GM12891 (cell line): Measurements from ENCODE around the gene EXOC6.

Experiments
- DNase-seq: peaks from one replicate; pipeline ENCODE4 v3.0.0; 2011; ENCODE audit warnings: low spot score; ENCODE audit not compliant: insufficient read length
- FAIRE-seq: peaks from 2 replicates; lab custom pipeline; 2011; peaks lifted over from hg19 to GRCh38; lab: Jason Lieb, UNC
- PAX5 ChIP-seq: IDR thresholded peaks from 2 replicates; pipeline ENCODE4 v1.6.1; 2011; ENCODE audit warnings: low read length, moderate library complexity, mild to moderate bottlenecking; ENCODE audit not compliant: insufficient read depth, severe bottlenecking
- POLR2A ChIP-seq: IDR thresholded peaks from 2 replicates; pipeline ENCODE4 v1.6.1; 2011; ENCODE audit warnings: low read depth, low read length, control low read depth
- POLR2AphosphoS5 ChIP-seq: IDR thresholded peaks from 2 replicates; pipeline ENCODE4 v1.6.1; 2011; ENCODE audit warnings: low read depth, low read length, control low read depth
- POU2F2 ChIP-seq: IDR thresholded peaks from 2 replicates; pipeline ENCODE4 v1.6.1; 2011; ENCODE audit warnings: low read depth, mild to moderate bottlenecking, control low read depth, low read length, moderate library complexity
- SPI1 ChIP-seq: IDR thresholded peaks from 2 replicates; pipeline ENCODE4 v1.6.1; 2011; ENCODE audit warnings: low read depth, low read length, control low read depth
- TAF1 ChIP-seq: IDR thresholded peaks from 2 replicates; pipeline ENCODE4 v1.6.1; 2011; ENCODE audit warnings: low read depth, low read length, control low read depth

Gene EXOC6

DNA sequence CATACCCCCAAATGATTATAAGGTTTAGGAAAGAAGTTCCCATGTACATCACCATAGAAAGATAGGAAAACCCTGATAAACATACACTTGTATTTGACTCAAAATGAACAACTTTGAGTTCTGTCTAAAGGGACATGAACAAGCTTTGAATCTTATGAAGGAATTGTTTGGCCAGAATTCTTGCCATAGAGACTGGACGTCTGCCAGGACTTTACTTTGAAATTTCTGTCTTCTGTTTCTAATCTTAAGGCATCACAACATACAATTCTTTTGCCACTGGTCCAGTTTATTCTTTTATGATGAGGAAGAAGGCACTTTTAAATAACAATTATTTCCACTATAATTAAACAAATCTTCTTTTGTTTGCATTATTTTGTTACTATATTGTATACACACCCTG lies 186.1 kb downstream of the EXOC6 start:
- FAIRE-seq (no peak), DNase-seq (no peak)
- TF ChIP-seq POLR2AphosphoS5 (no peak), POU2F2 (no peak), SPI1 (no peak), TAF1 (no peak)

DNA sequence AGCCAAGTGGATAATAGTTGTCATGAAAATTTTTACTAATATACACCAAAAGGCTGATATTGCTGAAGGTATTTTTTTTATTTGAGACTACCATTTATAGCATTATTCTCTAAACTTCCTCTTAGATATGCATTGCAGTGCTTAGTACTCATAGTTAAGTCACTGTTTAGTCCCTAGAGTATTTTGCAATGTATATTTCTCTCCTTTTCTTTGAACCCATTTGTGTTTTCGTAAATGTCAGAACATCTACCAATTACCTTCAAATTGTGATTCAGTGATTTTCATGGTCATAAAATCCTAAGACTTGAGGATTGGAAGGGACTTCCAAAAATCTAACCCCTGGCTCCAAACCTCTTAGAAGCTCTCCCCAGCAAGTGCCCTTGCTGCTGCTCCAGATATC lies 190.8 kb downstream of the EXOC6 start:
- DNase-seq (no peak), FAIRE-seq (no peak)
- TF ChIP-seq TAF1 (no peak), PAX5 (no peak), POLR2AphosphoS5 (no peak), SPI1 (no peak), POU2F2 (no peak), POLR2A (no peak)

DNA sequence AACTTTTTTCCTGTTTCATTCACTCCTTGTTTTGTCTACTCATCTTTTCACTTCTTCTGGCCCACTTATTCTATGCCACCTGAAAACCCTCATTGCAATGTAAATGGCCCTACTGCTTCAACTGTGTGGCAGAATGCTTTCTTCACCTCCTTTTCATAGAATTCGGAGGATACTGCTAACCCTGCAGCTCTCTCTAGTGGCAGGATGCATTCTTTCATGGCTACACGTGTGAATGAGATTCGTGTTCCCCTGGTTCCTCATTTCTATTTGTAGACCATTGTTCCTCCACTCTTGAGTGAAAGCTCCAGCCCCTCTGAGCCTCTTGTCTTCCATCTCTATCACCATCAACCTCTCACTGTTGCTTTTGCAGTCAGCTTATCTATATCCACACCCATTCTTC lies 191.4 kb downstream of the EXOC6 start:
- TF ChIP-seq PAX5, result no peak
- no peak for TF ChIP-seq POLR2AphosphoS5
- peak; percentile 72 for TF ChIP-seq SPI1
- TF ChIP-seq POLR2A, result no peak
- no peak for TF ChIP-seq TAF1
- TF ChIP-seq POU2F2, result no peak
- FAIRE-seq, result peak; percentile 33
- no peak for DNase-seq

DNA sequence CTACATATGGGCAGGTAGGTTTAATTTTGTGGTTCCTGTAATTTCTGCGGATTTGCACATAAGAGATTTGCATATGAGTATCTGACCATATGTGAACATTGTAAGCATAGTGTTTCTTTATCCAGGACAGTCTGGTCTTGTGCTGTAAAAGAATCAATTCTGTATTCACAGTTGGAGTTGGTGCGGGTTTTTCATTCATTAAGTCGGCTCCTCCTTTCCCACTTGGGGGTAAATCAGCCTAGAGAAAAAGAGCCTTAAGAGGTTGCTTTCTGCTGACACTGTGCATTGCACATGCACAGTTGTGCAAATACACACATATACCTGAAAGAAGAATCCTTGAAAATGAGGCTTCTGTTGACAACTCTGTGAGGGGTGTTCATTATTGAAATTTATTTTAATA lies 206.2 kb downstream of the EXOC6 start:
- no peak for TF ChIP-seq PAX5
- TF ChIP-seq POU2F2, result no peak
- no peak for TF ChIP-seq POLR2AphosphoS5
- no peak for TF ChIP-seq SPI1
- no peak for TF ChIP-seq TAF1
- no peak for TF ChIP-seq POLR2A
- FAIRE-seq, result no peak
- no peak for DNase-seq

DNA sequence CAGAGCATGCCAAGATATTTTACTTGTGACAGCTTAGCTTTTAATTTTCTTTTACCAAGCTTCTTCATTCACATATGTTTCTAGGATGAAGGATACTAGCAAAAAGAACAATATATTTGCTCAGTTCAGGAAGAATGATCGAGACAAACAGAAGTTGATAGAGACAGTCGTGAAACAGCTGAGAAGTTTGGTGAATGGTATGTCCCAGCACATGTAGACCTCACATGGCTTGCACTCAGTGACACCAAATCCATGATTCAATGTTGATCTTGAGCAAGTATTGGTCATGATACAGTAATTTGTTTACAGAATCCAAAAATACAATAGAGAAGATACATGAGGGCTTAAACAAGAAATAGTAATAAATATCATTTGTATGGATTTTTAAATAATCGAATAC lies 209.8 kb downstream of the EXOC6 start:
- TF ChIP-seq SPI1 (no peak), PAX5 (no peak), POLR2A (no peak), TAF1 (no peak), POLR2AphosphoS5 (no peak), POU2F2 (no peak)
- FAIRE-seq, result no peak
- DNase-seq, result no peak

DNA sequence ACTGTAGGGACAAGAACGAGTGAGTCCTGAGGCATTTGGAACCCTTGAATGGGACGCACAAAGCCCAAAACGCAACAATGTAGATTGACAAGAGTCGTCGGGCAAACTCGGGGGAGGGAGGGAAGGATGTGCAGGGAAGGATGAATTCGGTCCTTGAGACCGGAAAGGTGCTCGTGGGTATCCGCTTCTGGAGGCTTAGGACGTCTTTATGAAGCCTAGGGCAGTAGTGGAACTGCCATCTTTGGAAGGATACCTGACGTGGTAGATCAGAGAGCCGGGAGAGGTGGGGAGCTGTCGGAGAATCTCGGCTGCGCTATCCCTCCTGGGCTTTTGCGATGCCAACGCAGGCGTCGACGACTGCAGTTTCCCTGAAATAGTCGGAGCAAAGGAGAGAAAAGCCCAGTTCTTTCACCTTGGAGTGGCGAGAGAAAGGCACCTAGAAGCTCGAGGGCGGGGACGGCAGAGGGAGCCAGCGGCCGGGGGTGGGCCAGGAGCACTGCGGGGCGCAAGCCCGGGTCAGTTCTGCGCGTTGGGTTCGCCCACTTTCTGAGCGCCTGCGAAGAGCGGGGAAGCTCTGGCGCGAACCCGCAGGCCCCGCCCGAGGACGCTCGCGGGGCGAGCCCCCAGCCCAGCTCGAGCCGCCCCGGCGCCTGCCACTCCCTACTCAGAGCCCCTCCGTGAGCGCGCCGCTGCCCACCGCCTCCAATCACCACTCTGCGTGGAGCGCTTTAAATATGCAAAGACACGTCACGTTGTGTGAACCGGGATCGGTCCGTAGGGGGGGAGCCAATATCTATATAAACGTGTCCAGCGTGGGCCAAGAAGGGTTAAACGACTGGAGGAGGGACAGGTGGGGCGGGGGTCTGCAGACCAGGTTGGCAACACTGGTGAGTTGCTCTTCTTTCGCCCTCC lies 211.9 kb downstream of the EXOC6 start, which contains the start of gene CYP26C1:
Gene CYP26C1, plus strand, starts transcription at position 824 of the 912 bp plus-strand sequence. CDS start 466 bp downstream, outside the sequence.
- no peak for DNase-seq
- FAIRE-seq, result no peak
- TF ChIP-seq POLR2A, result no peak
- TF ChIP-seq PAX5, result no peak
- TF ChIP-seq SPI1, result no peak
- TF ChIP-seq POLR2AphosphoS5, result no peak
- no peak for TF ChIP-seq POU2F2
- TF ChIP-seq TAF1, result no peak

DNA sequence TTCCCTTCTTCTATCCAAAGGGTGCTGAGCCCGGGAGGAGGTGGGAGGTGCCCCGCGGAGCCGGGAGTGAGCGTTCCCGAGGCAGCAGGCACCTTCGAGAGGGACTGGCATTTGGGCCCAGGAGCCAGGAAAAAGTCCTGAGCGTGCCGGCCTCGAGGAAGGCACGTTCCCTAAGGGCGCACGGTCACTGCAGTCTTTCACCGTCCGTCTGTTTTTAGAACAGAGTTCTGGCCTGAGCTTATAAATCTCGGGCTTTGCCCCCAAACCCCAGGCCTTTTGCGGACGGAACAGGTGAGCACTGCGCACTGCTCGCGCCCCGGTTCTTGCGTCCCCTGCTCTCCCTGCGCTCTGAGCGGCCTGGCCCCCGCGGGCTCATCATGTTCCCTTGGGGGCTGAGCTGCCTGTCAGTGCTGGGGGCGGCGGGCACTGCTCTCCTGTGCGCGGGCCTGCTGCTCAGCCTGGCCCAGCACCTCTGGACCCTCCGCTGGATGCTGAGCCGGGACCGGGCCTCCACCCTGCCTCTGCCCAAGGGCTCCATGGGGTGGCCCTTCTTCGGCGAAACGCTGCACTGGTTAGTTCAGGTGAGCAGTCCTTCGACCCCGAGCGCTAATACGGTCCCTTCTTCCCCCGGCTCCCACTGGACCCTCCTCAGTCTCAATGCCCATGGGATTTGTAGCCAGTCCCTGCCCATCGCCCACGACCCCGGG lies 212.7 kb downstream of the EXOC6 start:
- DNase-seq (no peak), FAIRE-seq (no peak)
- no peak for TF ChIP-seq SPI1
- no peak for TF ChIP-seq POLR2AphosphoS5
- no peak for TF ChIP-seq PAX5
- no peak for TF ChIP-seq POU2F2
- TF ChIP-seq TAF1, result no peak
- no peak for TF ChIP-seq POLR2A

DNA sequence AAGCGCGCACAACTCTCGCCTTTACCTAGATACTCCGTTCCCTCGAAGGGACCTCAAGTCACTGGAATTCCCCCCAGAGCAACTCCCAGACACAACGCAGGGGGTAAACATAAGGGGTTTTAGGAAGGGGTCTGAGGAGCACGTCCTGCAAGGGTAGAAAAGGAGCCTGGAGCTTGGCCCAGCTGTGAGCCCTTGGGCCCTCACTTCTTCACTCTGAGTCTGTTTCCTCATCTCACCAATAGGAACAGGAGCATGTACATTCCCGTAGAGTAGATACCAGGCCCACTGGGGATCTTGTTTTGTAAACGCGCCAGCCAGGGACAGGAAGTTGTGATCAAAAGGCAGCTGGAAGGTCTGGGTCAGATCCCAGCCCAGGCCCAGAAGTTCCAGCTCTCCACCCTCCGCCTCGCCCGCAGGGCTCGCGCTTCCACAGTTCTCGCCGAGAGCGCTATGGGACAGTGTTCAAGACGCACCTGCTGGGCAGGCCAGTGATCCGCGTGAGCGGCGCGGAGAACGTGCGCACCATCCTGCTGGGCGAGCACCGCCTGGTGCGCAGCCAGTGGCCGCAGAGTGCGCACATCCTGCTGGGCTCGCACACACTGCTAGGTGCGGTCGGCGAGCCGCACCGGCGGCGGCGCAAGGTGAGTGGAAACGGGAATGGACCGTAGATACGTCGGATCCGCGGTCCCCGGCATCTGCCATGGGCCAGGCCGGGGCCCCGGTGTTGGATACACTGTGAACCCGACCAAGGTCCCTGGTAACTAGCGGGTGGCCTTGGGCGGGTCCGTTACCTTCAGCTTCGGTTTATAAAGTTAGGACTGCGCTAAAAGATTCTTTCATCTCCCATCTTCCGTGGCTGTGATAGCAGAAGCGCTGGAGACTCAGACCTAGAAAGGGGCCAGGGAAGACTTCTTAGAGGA lies 213.5 kb downstream of the EXOC6 start:
- DNase-seq, result no peak
- FAIRE-seq, result peak; percentile 85
- TF ChIP-seq POLR2A (no peak), POLR2AphosphoS5 (no peak), POU2F2 (no peak), TAF1 (no peak), SPI1 (no peak), PAX5 (no peak)
